ENCODE measurements around the gene ALDH1A1. TPM values are rescaled to one million over a fixed set of nuclear protein-coding genes. Genes with fewer than 3 reads are reported as not detected.

The ALDH1A1 gene
- total RNA-seq, 1 experiment from 2014 or later: 2.3 TPM

- Histone ChIP-seq H3K36me3 (ENCODE audit: low read depth) (no peaks in the 10 kb centered on the region), H3K27me3 (ENCODE audit: insufficient read depth, low read depth) (no peaks in the 10 kb centered on the region), H3K79me2 (ENCODE audit: low read depth) (no peaks in the 10 kb centered on the region), H3F3A (ENCODE audit: insufficient read depth, low read depth) (no peaks in the 10 kb centered on the region; the same call in 1 of the 2 replicates), H3K4me2 (no peak overlapping the region), H3K9me2 (ENCODE audit: insufficient read depth) (no peaks in the 10 kb centered on the region), H3K9me3 (ENCODE audit: insufficient read depth, low read depth) (no peaks in the 10 kb centered on the region), H2AFZ (no peak overlapping the region), H4K20me1 (ENCODE audit: insufficient read depth) (no peaks in the 10 kb centered on the region), H3K27ac (no peak overlapping the region), H3K4me1 (replicated peaks; ENCODE audit: insufficient read depth) (no peaks in the 10 kb centered on the region), H3K4me3 (no peak overlapping the region)
- ChIA-PET CTCF (no interaction called here), POLR2A (ENCODE audit: unreplicated experiment) (no interaction called here)
- no peak for DNase-seq
- BruUV-seq (replicated peaks): no TSS peak
- intact Hi-C loops (cut with micrococcal nuclease; ENCODE audit: unreplicated experiment): loop anchor here (5.0 kb wide), 1 partner anchor 1240 kb away; no protein-coding TSS in a partner anchor
- TF ChIP-seq CTCF (conservative IDR thresholded peaks at IDR 0.05) (no peak), EZH2 (IDR thresholded peaks at IDR 0.05; ENCODE audit: low read depth) (no peak)
Observed at GRCh38 chr9:72921888-72922654, 30.8 kb downstream of the ALDH1A1 start.

GRCh38 chr9:72919246-72919945 is 33.5 kb downstream of the ALDH1A1 start:
- H3K9me3 ChIP-seq (ENCODE audit: insufficient read depth, low read depth): no peaks in the 10 kb centered on the region
- ChIA-PET POLR2A (ENCODE audit: unreplicated experiment) (no interaction called here), CTCF (no interaction called here)
- no TSS peak for BruUV-seq (replicated peaks)
- H3K4me1 ChIP-seq (replicated peaks; ENCODE audit: insufficient read depth): no peaks in the 10 kb centered on the region
- no peak overlapping the region for H3K27ac ChIP-seq
- H3K79me2 ChIP-seq (ENCODE audit: low read depth): no peaks in the 10 kb centered on the region
- H4K20me1 ChIP-seq (ENCODE audit: insufficient read depth): no peaks in the 10 kb centered on the region
- no peak for TF ChIP-seq EZH2 (IDR thresholded peaks at IDR 0.05; ENCODE audit: low read depth)
- no peak for TF ChIP-seq CTCF (conservative IDR thresholded peaks at IDR 0.05)
- H3K4me3 ChIP-seq: no peak overlapping the region
- H3K27me3 ChIP-seq (ENCODE audit: insufficient read depth, low read depth): no peaks in the 10 kb centered on the region
- no peaks in the 10 kb centered on the region; the same call in 1 of the 2 replicates for H3F3A ChIP-seq (ENCODE audit: insufficient read depth, low read depth)
- DNase-seq: no peak
- H3K4me2 ChIP-seq: no peak overlapping the region
- intact Hi-C loops (cut with micrococcal nuclease; ENCODE audit: unreplicated experiment): no loop called here
- no peaks in the 10 kb centered on the region for H3K36me3 ChIP-seq (ENCODE audit: low read depth)
- no peak overlapping the region for H2AFZ ChIP-seq
- no peaks in the 10 kb centered on the region for H3K9me2 ChIP-seq (ENCODE audit: insufficient read depth)

- Histone ChIP-seq H3K27me3 (ENCODE audit: insufficient read depth, low read depth) (no peaks in the 10 kb centered on the region), H3K4me1 (replicated peaks; ENCODE audit: insufficient read depth) (no peaks in the 10 kb centered on the region), H3K27ac (no peak overlapping the region), H3K79me2 (ENCODE audit: low read depth) (no peaks in the 10 kb centered on the region), H4K20me1 (ENCODE audit: insufficient read depth) (no peaks in the 10 kb centered on the region), H3K9me3 (ENCODE audit: insufficient read depth, low read depth) (no peaks in the 10 kb centered on the region), H3F3A (ENCODE audit: insufficient read depth, low read depth) (no peaks in the 10 kb centered on the region; the same call in 1 of the 2 replicates), H3K9me2 (ENCODE audit: insufficient read depth) (no peaks in the 10 kb centered on the region), H3K36me3 (ENCODE audit: low read depth) (no peaks in the 10 kb centered on the region), H3K4me2 (no peak overlapping the region), H2AFZ (no peak overlapping the region), H3K4me3 (no peak overlapping the region)
- no TSS peak for BruUV-seq (replicated peaks)
- DNase-seq: no peak
- CTCF ChIA-PET: no interaction called here
- TF ChIP-seq CTCF (conservative IDR thresholded peaks at IDR 0.05): no peak
- no peak for TF ChIP-seq EZH2 (IDR thresholded peaks at IDR 0.05; ENCODE audit: low read depth)
- intact Hi-C loops (cut with micrococcal nuclease; ENCODE audit: unreplicated experiment): no loop called here
- POLR2A ChIA-PET (ENCODE audit: unreplicated experiment): no interaction called here
Observed at GRCh38 chr9:72917892-72918509, 34.9 kb downstream of the ALDH1A1 start.

Measured in PC-9 (cell line).